Stimulated activated CD8-positive, alpha-beta memory T cell treated with anti-CD3 and anti-CD28 coated beads, Interleukin-12 subunit alpha, Interleukin-12 subunit beta, amount 100 ng/mL, for 4 hours (primary cell): ENCODE results near the gene MRNIP.

Experiments
- DNase-seq: peaks from one replicate; pipeline ENCODE4 v3.0.0-alpha.2; 2020; ENCODE audit warnings: low read depth

The MRNIP gene

DNA sequence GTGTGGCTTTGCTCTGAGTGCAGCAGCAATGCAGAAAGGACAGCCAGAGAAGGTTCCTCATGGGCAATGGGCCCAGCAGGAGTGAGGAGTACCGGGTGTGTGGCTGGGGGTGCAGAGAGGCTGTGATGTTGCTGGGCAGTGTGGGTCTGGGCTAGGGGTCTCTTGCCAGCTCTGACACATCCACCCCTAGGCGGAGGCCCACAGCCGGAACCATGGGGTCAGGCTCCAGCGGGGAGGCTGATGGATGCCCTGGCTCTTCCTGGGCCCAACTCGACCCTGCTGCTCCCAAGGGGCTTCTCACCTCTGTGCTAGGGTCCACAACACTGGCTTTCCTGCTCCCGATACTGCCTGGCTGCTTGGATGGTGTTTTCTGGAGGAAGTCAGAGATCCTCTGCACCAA is 29.2 kb upstream of the MRNIP start:
- no peak for DNase-seq

DNA sequence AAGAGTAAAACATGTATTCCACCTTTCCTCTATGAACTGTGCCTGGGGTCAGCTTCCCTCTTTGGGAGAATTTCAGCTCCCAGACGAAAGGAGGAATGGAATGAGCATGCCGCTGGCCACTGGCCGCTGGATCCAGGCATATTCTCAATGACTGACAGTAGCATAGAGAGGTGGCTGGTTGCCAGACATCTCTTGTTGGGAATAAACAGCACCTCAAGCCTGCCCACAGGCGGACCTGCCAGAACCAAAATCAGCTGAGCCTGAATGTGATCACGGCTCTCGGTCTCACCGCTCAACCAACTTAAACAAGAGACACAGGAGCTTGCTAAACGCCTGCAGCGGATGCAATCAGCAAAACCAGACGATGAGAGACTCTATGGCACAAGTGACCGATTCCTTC is 28.5 kb upstream of the MRNIP start:
- DNase-seq: no peak

DNA sequence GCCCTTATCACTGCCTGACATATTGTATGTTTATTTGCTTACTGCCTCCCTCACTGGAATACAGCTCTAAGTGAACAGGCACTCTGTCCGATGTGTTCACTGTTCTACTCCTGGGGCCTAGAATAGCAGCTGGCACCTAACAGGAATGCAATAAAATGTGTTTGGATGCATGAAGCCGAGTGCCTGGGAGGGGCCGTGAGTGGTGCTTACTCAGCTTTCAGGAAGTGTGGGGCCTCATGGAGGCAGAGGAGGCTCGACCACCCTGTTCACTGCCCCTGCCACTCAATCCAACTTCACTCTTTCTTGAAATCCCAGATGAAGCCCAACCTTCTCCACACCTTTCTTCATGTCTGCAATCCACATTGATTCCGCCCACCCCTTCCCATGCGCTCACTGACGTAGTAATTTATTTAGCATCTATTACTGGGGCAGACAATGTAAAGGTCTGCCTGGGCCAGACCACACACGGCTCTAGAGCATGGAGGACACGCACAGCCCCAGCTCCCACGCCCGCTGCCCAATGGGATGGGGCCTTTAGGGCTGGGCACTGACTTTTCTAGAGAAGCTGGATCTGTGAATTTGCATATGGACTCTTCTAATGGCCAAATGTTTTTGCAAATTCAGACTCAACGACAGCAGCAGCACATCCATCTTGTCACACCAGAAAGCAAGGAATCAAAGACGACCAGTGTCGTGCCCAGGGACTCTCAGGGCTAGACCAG is 27.7 kb upstream of the MRNIP start:
- no peak for DNase-seq

DNA sequence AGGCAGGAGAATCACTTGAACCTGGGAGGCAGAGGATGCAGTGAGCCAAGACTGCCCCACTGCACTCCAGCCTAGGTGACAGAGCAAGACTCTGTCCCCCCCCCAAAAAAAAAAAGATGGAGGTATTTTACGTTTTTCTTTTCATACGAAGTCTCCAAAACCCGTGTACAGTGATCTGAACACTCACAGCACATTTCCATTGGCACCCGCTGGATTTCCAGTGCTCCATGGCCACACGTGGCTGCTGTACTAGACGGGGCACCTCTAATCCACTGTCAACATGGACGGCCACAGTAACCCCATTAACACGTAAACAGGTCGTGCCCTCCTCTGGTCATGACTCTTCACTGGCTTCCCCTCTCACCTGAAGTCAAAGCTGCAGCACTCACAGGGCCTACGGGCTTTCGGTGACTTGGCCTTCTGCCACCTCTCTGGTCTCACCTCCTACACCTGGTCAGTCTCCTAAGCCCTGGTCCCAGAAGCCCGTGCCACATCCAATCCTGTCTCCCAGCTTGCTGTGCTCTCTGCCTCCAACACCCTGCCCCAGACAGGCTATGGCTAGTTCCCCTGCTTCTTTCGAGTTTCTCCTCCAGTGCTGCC is 27.0 kb upstream of the MRNIP start:
- no peak for DNase-seq

DNA sequence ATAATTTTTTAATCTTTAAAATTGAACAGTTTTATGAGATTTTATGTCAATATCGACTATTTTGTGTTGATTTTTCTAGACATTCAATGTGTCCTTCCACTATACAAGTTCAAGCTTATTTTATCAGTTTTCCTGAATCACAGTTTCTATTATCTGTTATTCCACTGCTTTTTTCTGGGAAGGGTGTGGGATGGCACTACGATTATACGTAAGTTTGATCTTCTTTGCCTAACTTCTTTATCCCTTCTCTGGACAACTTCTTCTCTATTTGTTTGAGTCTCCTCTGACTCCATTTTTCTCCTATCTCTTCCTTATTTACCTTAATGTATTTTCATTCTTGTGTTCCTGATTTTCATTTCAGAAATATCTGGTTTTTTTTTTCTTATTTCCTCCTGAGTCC is 24.5 kb upstream of the MRNIP start:
- DNase-seq: no peak

DNA sequence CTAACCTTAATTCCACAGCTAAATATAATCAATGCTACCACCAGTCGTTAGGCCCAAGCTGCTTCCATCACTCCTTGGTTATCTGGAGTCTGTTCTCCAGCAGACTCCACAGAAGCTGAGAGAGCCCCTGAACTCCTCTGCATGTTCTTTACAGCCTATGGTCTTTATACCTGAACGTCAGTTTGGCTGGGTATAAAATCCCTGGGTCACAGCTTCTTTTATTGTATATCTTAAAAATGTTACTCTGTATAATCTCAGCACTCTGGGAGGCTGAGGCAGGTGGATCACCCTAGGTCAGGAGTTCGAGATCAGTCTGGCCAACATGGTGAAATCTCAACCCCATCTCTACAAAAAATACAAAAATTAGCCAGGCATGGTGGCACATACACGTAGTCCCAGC is 23.7 kb upstream of the MRNIP start:
- no peak for DNase-seq

DNA sequence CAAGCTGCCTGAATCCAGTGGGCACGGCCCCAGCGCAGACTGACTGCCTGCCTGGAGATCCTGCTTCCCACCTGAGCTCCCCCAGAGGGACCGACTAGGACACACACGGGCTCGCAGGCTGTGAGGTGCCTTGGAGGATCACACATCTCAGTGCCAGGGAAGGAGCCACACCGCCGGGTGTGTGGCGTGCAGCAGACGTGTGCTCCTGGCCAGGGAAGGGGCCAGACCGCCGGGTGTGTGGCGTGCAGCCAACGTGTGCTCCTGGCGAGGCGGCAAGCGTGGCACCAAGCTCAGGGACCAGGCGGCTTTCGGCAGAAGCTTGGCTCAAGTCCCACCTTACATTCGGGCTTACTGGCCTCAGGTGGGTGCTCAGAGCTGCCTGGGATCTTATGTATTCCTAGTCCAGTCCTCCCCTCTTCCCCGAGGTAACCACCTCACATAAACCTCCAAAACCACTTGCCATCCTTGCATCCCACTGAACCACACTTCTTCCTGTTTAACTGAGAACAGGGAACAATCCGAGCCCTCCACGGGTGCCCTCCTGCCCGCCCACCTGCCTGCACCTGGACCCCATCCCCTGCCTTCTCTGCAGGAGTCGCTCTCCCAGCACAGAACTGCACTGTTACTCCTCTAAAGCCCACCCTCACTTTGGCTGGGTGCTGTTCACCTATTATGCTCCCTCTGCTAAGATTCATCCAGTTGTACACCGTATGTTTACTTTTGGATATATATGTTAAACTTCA is 22.4 kb upstream of the MRNIP start:
- no peak for DNase-seq

DNA sequence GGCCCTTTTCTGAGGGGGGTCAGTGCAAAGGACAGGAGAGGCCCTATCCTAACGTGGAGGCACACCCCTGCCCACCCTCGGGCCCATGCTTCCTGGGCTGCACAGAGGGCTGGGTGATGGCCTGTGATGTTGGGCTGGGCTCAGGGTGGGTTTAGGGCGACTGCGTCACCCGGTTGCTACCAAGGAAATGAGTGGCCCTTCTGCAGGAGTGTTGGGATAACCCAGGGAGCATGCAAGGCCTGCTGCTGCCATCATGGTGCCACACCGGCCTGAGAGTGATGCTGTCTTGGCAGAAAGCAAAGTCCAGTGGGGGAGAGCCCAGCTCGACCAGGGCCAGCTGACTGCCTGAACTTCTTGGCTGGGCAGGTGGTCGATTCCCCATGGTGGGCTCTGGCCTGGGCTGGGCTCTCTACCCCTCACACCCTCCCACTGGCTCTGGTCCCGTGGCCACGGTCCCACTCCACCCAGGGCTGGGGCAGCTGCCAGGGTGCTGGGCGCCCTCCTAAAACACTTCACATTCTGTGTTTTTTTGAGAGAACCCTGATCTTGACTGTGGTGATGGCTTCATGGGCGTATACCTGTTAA is 21.5 kb upstream of the MRNIP start:
- DNase-seq: no peak

DNA sequence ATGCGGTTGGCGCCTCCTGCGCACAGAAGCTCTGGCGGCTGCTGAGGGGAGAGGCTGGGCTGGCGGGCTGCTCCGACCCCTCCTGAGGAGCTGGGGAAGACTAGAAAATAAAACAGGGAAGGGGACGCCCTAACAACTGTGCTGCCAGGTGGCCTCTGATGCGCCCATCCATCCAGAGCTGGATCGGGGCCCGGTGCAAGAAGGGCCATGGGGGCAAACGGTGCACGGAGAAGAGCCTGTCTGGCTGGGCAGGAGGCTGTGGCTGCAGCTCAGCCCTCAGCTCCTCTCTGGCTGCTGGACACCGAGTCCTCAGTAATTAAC is 21.0 kb upstream of the MRNIP start:
- no peak for DNase-seq

DNA sequence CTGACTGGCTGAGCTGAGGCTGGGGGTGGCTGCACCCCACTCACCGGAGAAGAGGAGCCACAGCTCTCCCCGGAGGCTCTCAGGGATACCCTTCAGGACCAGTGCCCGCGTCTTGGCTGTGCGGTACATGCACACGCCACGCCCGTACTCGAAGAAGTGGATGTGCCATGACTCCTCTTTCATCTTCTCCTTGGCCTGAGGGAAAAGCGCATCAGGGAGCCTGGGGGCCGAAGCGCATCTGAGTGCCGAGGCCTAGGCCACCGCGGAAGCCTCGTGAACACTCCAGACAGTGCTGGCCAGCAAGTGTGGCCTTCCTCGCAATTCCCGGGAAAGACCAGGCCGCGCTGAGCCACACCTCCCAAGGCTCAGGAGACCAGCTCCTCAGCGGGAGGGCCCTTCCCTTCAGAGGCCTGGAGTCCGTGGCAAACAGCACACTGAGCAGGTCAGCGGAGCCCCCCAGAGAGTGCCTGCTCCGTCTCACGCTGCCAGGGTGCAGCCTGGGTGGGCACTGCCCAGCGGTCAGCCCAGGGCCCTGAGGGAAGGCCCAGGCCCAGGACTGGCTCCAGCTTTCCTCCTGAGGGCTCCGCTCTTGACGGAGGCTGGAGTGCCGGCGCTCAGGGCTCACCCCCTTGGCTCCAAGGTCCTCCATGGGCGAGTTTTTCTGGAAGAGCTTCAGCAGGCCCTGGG is 20.5 kb upstream of the MRNIP start:
- no peak for DNase-seq

DNA sequence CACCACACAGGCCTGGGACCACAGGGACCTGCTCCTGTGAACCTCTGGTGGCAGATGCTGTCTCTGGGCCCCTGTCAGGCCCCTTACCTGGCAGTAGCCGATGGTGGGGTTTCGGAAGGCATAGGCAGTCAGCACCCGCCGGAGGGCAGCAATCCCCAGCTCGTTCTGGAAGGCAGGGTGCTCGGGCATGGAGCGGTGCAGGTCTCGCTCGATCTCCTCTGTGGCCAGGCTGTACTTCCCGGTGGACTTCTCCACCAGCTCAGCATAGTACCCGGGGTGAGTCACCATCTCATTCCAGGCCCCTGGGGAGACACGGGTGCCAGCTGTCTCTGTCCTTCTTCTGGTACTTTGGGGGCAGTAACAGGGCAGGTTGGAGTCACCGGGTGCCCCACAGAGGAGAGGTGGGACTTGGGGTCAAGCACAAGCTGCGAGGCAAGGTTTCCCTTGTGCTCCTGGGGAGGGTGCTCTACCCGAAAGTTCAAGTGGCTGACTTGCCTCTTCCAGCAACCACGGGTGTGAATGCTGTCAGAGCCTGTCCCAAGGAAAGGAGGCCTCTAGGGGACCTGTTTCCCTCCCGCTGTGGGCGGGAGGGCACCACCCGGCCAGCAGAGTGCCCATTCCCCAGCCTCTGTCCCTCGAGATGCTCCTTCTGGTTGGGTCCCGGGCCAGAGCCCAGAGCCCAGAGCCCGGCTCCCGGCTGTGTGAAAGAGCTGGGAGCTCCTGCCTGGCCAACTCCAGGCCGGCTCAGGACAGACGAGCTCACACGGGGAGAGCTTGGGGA is 19.8 kb upstream of the MRNIP start:
- no peak for DNase-seq

DNA sequence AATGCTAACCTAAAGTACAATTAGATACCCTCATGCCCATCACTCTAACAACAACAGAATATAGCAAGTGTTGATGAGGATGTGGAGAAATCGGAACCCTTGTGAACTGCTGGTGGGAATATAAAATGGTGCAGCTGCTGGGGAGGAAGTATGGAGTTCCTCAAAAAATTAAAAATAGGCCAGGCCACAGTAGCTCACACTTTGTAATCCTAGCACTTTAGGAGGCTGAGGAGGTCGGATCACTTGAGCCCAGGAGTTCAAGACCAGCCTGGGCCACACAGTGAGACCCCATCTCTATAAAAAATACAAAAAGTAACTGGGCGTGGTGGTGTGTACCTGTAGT is 18.0 kb upstream of the MRNIP start:
- no peak for DNase-seq

DNA sequence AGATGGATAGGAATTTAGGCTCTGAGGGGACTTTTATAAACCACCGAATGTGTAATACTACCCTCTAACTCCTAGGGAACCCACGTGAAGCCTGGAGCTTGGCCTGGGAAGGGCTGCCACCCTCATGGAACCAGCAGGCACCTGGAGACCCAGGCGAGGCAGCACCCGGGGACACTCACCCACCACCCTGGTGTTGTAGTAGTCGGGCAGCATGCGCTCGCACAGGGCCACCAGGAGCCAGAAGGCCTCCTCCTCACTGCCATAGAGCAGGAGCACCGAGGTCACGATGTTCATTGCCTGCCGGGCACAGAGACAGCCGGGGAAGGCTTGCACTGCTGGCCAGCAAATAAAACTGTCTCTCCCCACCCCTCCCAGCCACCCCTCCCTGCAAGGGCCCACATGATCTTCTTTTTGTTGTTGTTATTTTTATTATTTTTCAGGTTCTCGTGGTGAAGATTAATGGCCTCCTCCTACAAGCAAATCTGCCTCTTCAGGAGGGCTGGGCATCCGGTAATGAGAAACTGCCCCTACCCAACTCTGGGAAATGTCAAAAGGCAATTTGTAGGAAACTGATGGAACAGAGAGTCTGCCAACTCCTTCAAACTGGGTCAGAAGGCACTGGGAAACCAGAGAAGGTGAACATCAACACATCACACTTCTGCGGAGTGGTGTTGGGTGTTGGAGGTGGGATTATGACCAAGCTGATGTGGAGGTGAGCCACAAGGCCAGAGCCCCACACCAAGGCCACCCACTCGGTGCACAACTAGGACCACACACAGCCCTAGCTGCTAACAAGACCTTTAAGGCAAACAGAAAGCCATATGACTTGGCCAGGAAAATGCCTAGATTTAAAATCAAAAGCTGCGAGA is 17.4 kb upstream of the MRNIP start:
- DNase-seq: no peak

DNA sequence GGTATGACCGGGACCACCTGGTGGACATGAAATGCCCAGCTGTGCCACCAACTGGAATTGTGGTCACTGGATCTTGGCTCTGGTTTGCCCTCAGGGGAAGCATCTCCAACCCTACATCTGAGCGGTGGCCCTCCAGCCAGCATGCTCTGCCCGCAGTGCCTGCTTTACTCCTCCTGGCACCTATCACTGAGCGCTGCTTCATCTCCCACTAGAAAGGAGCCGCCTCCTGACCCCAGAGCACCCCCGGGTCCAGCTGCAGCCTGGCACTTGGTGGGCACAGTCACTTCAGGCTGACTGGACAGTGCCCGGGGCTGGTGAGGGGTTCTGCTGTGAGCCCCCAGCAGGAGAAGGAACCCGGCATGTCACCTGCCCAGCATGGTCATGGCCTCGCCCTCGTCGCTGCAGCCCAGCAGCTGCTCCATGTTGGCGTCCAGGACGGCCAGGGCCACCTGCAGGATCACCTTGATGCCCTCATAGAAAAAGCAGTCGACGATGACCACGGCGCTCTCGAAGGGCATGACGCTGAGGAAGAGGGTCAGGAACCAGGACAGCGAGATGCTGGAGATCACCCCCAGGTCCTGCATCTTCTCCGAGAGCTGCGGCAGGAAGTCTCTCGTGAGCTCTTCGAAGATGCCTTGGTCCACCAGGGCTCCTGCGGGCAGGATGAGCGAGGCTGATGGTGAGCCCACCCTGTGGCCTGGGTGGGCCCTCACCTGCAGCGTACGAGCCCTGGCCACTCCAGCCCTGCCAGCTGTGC is 16.1 kb upstream of the MRNIP start:
- no peak for DNase-seq

DNA sequence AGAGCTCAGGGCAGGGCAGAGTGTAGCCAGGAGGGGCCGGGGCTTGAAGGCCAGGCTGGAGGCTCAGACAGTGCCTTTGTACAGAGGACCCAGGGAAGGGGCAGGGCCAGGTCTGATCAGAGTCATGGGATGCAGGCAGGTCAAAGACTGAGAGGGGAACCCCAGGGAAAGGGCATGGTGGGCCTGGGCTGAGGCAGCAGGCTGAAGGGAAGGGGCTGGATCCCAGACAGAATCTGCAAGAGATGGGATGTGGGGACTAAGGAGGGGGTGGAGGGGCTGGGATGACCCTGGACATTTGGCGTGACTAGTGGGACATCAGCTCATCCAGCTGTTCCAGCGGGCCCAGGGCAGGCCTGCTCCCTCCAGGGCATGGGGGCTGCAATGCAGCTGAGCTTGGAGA is 15.5 kb upstream of the MRNIP start:
- DNase-seq: no peak

DNA sequence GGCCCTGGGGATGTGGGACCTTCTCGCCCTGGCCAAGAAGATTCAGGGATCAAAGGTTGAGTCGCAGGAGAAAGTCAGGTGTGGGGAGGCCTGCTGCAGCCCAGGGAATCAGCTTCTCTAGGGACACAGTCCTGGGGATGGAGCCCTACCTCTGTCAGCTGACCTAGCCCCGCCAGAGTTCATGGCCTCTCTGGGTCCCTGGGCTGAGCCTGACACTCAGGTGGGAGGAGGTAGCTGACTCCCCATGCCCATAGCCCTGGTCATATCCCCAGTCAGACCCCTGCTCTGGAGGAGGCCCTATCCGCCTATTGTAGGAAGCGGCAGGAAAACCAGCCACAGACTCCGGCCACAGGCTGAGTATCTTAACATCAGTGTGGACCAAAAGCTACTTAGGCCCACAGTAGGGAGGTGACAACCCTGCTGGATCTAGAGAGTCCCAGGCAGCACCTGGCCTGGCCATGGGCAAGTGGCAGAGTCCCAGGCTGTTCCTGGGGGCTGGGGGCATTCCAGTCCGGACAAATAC is 15.0 kb upstream of the MRNIP start:
- DNase-seq: no peak

DNA sequence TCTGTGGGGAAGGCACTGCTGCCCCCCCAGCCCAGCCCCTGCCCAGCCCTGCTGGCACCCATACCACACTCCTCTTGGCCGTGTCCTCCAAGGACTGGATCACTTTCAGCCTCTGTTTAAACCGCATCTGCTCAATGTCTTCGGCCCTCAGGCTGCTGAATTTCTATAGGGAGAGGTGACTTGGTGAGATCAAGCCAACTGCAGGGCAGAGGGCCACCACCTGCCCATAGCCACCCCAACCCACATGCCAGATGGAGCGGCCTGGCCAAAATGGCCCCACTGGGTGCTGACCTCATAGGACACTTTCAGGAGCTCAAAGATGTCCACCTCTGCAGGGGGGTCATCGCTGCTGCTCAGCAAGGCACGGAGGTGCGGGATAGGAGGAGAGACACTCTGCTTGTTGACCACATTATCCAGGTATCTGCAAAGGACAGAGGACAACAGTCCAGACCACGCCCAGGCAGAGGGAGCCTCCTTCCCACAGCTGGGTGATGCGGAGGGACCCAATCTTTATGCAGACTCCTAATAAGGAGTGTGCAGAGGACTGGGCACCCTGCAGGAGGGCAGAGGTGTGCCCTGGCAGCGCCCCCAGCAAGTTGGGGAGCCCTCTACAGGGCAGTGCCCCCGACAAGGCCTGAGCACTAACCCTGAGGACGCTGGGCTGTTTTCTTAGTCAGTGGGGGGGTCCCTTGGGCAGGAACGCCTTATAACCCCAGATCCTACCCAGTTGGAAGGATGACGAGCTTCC is 14.4 kb upstream of the MRNIP start:
- no peak for DNase-seq

DNA sequence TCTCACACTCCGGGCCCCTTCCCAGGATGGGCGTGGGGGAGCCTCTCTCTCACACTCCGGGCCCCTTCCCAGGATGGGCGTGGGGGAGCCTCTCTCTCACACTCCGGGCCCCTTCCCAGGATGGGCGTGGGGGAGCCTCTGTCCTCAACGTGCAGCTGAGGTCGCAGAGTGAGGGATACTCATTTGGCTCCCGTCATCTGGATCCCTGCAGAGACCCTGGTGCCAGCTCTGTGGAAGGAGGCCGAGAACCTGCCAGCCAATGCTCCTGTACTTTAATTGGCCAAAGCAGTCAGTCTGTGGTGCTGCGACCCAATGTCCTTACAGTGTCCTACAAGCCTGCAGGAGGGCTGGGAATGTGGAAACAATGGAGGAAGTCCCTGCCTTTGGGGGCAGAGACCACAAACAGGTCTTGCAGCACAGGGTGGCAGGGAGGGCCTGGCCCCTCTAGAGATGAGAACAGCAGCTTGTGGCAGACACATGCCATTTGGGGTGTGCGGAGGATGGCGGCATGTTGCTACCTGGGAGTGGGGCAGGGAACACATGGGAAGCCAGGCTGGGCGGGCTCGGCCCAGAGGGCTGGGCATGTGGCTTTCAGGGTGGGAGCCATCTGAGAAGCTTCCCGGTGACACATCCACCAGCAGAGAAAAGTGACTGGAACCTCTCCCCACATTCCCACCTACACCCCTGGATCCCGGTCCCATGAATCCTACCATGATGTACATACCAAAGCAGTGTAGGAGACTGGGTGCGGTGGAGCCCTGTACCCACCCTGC is 13.6 kb upstream of the MRNIP start:
- DNase-seq: no peak
